Endothelial cell of umbilical vein (primary cell): ENCODE measurements around the gene EPN3.

Source experiments
- CTCF ChIP-seq, 2 donors: IDR thresholded peaks; 1 replicate in 1 of 2; 2 replicates in 1 of 2; pipeline ENCODE4 v1.5.1; 2011; ENCODE audit warnings: low read length in 2 of 2, mild to moderate bottlenecking in 2 of 2, moderate library complexity in 2 of 2, control low read depth in 1 of 2, inconsistent platforms in 1 of 2, low read depth in 1 of 2; ENCODE audit not compliant: insufficient read depth in 1 of 2; ENCODE audit errors: extremely low read depth in 1 of 2
- EZH2 ChIP-seq: IDR thresholded peaks from 2 replicates; pipeline ENCODE4 v1.6.1; 2012; ENCODE audit warnings: borderline replicate concordance, low read depth, mild to moderate bottlenecking, moderate library complexity, low read length, inconsistent platforms; ENCODE audit not compliant: severe bottlenecking
- FOS ChIP-seq: IDR thresholded peaks from 2 replicates; pipeline ENCODE4 v1.6.1; 2011; ENCODE audit warnings: mild to moderate bottlenecking, low read length, moderate library complexity, borderline replicate concordance; ENCODE audit not compliant: insufficient read depth
- MAX ChIP-seq: IDR thresholded peaks from 2 replicates; pipeline ENCODE4 v1.6.1; 2011; ENCODE audit not compliant: insufficient read depth, insufficient read length
- POLR2A ChIP-seq: IDR thresholded peaks from 2 replicates; pipeline ENCODE4 v1.6.1; 2012; ENCODE audit warnings: low read depth, mild to moderate bottlenecking, control low read depth, low read length

- TF ChIP-seq FOS (no peak), EZH2 (no peak), CTCF (IDR thresholded peaks at IDR 0.05; ENCODE audit: extremely low read depth in 1 of 2, insufficient read depth in 1 of 2, low read depth in 1 of 2, low read length in 2 of 2) (no peak), MAX (no peak), POLR2A (no peak)
Measured at GRCh38 chr17:50533720-50534148, 1.2 kb downstream of the EPN3 start.
